ENCODE measurements around the gene ABLIM1. TPM values are rescaled to one million over a fixed set of nuclear protein-coding genes. Genes with fewer than 3 reads are reported as not detected.

The ABLIM1 gene
- total and polyA plus RNA-seq, 8 donors: 13.3 to 44.5 (median 33.3) TPM

DNA sequence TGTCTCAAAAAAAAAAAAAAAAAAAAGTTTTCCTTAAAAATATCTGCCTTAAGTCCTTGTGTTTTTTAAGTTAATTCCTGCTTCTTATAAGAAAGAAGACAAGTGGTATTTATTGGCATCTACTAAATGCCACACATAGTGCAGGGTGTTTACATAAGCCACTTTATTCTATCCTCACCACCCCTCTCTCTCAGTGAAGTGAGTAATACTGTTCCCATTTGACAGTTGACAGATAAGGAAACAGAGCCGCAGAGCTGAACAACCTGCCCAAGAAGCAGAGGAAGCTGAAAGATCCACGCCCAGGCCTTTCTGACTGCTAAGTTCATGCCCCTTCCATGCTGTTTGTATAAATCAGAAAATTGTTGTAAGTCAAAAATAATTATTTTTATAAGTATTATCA is 54.1 kb downstream of the ABLIM1 start:
- Histone ChIP-seq H3K27ac (peak overlapping the region in 1 of 4 donors; percentile 3), H3K36me3 (no peaks in the 10 kb centered on the region), H3K4me3 (no peak overlapping the region), H3K27me3 (no peaks in the 10 kb centered on the region), H3K4me1 (peaks cover 0 to 21% (median 0%) of the 10 kb centered on the region in 3 donors), H3K9me3 (no peaks in the 10 kb centered on the region)
- TF ChIP-seq, protein P1, sequence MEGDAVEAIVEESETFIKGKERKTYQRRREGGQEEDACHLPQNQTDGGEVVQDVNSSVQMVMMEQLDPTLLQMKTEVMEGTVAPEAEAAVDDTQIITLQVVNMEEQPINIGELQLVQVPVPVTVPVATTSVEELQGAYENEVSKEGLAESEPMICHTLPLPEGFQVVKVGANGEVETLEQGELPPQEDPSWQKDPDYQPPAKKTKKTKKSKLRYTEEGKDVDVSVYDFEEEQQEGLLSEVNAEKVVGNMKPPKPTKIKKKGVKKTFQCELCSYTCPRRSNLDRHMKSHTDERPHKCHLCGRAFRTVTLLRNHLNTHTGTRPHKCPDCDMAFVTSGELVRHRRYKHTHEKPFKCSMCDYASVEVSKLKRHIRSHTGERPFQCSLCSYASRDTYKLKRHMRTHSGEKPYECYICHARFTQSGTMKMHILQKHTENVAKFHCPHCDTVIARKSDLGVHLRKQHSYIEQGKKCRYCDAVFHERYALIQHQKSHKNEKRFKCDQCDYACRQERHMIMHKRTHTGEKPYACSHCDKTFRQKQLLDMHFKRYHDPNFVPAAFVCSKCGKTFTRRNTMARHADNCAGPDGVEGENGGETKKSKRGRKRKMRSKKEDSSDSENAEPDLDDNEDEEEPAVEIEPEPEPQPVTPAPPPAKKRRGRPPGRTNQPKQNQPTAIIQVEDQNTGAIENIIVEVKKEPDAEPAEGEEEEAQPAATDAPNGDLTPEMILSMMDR (IDR thresholded peaks at IDR 0.05): no peak
- WGBS, 2 donors: 45% methylated on average over 2 of the region's 2 CpGs
- FAIRE-seq (no peak), DNase-seq (no peak), ATAC-seq (peak in 3 of 4 donors; percentile 68 to 82 (median 75))
- intact Hi-C loops (cut with DNase I): no loop called here

DNA sequence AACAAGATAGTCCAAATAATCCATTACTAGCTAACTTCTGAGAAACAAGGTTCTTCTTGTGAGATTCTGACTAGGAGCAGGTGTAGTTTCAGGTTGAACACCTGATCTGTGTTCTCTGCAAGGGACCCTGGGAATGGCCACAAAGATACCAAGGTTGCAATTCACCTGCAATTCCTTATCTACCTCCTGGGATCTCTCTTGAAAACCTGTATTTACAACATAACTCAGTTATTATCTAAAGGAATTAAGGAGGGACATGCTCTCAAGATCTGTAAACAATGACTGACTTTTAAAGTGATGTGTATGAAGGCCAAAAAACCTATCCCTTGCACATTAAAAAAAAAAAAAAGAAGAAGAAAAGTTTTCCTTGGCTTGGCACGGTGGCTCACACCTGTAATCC is 54.8 kb downstream of the ABLIM1 start:
- FAIRE-seq (no peak), DNase-seq (no peak), ATAC-seq (no peak)
- Histone ChIP-seq H3K4me1 (peaks cover 0 to 21% (median 0%) of the 10 kb centered on the region in 3 donors), H3K36me3 (no peaks in the 10 kb centered on the region), H3K9me3 (no peaks in the 10 kb centered on the region), H3K27ac (peak overlapping the region in 2 of 4 donors; percentile 3 to 18), H3K27me3 (no peaks in the 10 kb centered on the region), H3K4me3 (no peak overlapping the region)
- TF ChIP-seq, protein P1 (IDR thresholded peaks at IDR 0.05): no peak
- WGBS, 2 donors: 56 to 82% methylated on average over 1 of the region's 1 CpG
- intact Hi-C loops (cut with DNase I): no loop called here

DNA sequence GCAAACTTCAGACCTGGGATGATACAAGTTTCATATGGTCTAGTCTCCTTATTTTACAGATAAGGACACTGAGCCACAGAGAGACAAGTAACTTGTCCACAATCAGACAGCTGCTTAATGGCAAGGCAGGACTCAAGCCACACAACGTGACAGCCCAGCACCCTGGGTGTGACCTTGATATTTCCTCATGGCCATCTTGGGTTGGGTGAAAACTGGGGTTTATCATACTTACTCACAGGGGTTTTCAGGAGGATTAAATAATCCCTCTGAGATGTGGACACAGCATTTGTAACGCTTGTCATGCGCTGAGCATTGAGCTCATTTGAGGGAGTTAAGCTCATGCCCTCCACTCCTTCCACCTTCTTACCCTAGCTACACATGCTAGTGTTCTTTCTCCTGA is 58.0 kb downstream of the ABLIM1 start:
- FAIRE-seq (no peak), DNase-seq (no peak)

DNA sequence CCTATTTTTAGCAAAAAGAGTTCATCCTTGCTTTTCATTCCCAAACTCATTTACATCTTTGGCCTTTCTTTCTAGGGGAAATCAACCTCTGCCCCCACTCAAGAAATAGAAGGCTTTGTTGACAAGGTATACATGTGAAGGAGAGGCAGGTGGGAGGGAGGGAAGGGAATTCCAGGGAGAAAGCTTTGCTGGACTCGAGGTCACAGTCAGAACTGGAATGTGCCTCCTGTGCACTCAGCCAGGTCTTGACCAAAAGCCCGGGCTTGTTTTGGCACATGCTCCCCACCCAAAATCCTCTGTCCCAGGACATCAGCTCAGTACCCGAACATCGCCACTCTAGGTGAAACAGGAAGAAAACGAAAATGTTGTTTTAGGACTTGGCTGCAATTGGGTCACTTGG is 61.3 kb downstream of the ABLIM1 start:
- DNase-seq: no peak
- H3K4me3 ChIP-seq: no peak overlapping the region
- no peaks in the 10 kb centered on the region for H3K36me3 ChIP-seq
- intact Hi-C loops (cut with DNase I): no loop called here
- no peaks in the 10 kb centered on the region for H3K4me1 ChIP-seq
- FAIRE-seq: no peak
- H3K27me3 ChIP-seq: no peaks in the 10 kb centered on the region
- TF ChIP-seq, protein P1 (IDR thresholded peaks at IDR 0.05): no peak
- WGBS, 2 donors: 73 to 74% methylated on average over 5 of the region's 5 CpGs
- H3K27ac ChIP-seq: no peak overlapping the region
- H3K9me3 ChIP-seq: no peaks in the 10 kb centered on the region
- ATAC-seq: no peak

More for the DNA sequence above, 58.0 kb downstream of the ABLIM1 start:
- intact Hi-C loops (cut with DNase I): no loop called here
- Histone ChIP-seq H3K27ac (no peak overlapping the region), H3K36me3 (no peaks in the 10 kb centered on the region), H3K9me3 (no peaks in the 10 kb centered on the region), H3K4me3 (no peak overlapping the region), H3K4me1 (peaks cover 0 to 10% (median 0%) of the 10 kb centered on the region in 3 donors), H3K27me3 (no peaks in the 10 kb centered on the region)
- WGBS, 2 donors: 80 to 89% methylated on average over 3 of the region's 3 CpGs
- ATAC-seq: no peak
- TF ChIP-seq, protein P1 (IDR thresholded peaks at IDR 0.05): no peak

DNA sequence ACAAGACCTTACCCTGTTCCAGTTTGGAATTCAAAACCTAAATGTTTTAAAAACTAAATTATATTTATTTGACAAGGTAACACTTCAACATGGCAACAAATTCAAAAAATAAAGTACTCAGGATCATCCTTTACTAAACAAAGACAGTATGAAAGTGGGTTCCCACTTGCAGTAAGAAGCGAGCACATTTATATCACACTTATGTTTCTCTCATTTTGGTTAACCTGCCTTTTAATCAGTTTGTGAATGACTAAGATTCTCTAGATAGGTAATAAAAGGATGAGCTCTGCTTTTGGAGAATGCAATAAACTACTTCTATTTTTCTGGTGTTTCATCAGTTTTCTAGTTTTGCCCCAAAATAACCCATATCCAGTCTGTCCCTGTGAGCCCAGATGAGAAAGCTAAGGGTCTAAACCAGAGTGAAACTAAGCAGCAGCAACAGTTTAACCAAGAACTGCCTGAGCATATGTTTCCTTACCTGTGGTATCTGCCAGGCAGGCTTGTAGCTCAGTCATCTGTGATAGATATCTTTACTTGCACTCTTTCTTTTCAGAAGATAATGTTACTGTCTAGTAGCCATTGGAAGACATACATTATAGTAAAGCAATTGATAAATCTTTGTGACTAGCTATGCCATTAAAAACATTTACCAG is 64.1 kb downstream of the ABLIM1 start:
- intact Hi-C loops (cut with DNase I): no loop called here
- TF ChIP-seq, protein P1 (IDR thresholded peaks at IDR 0.05): no peak
- DNase-seq: no peak
- ATAC-seq: no peak
- Histone ChIP-seq H3K4me3 (no peak overlapping the region), H3K9me3 (no peaks in the 10 kb centered on the region), H3K27ac (no peak overlapping the region), H3K4me1 (no peaks in the 10 kb centered on the region), H3K36me3 (no peaks in the 10 kb centered on the region), H3K27me3 (no peaks in the 10 kb centered on the region)
- FAIRE-seq: no peak
- 92 to 100% methylated on average over 1 of the region's 1 CpG for WGBS, 2 donors

Measured in pancreas (tissue), 10 donors.